K562 (cell line): ENCODE data around the gene YKT6. TPM values are rescaled to one million over a fixed set of nuclear protein-coding genes. Genes with fewer than 3 reads are reported as not detected.

Experiments
- ATAC-seq: fragments of 200-7000 bp; cut with Tn5 transposase; 3 replicates; pipeline ENCODE4 v1.9.1; 2020; ENCODE audit warnings: moderate library complexity
- BruUV-seq: library from RNA; stranded (reverse); fragments of 400-500 nt; replicated peaks from 2 replicates; lab custom pipeline; 2021; lab: Mats Ljungman, UMichigan
- CTCF ChIA-PET: fragments of 300-600 bp; formaldehyde crosslinking; extraction: SDS; loops from one replicate; lab custom pipeline; 2021; ENCODE audit warnings: low intra/inter-chr PET ratio; lab: Yijun Ruan, JAX
- POLR2A ChIA-PET: fragments of 300-600, 350-650 bp; sonication (Branson Sonifier 250); formaldehyde crosslinking; extraction: SDS; loops from one replicate; lab custom pipeline; 2021; ENCODE audit warnings: antibody characterized with exemption, inconsistent platforms; lab: Yijun Ruan, JAX
- DNase-seq, 4 experiments: peaks; one replicate each; pipeline versions ENCODE4 v3.0.0 to v3.0.0-alpha.2; 2011 to 2018; ENCODE audit warnings: low spot score in 3 of 4, mixed read lengths in 3 of 4; ENCODE audit errors: extremely low read depth in 1 of 4
- FAIRE-seq: peaks from 2 replicates; lab custom pipeline; 2011; peaks lifted over from hg19 to GRCh38; lab: Jason Lieb, UNC
- H2AFZ ChIP-seq: 2 replicates; pipeline ENCODE4 v1.6.0; 2011; ENCODE audit warnings: low read depth, low read length, control low read depth, inconsistent platforms
- H3K27ac ChIP-seq: fragments of 200-600 bp; 3 replicates; pipeline ENCODE4 v1.8.0; 2011; ENCODE audit warnings: low read depth, mild to moderate bottlenecking, control low read depth, inconsistent platforms, low read length, moderate library complexity, mixed read lengths; ENCODE audit errors: extremely low read depth
- H3K27me3 ChIP-seq, 2 experiments: fragments of 300-600 bp in 1 of 2; 2 replicates in 1 of 2; 3 replicates in 1 of 2; pipeline versions ENCODE4 v1.6.0 to v1.8.0; 2011; ENCODE audit warnings: inconsistent platforms in 2 of 2, low read length in 2 of 2, mild to moderate bottlenecking in 1 of 2, mixed read lengths in 1 of 2, moderate library complexity in 1 of 2; ENCODE audit not compliant: control insufficient read depth in 2 of 2, insufficient read depth in 2 of 2
- H3K36me3 ChIP-seq: fragments of 300-600 bp; 3 replicates; pipeline ENCODE4 v1.8.0; 2011; ENCODE audit warnings: mild to moderate bottlenecking, low read length, inconsistent platforms; ENCODE audit not compliant: control insufficient read depth, insufficient read depth
- H3K4me1 ChIP-seq, 2 experiments: fragments of 200-600 bp in 1 of 2; replicated peaks in 1 of 2; 2 replicates in 1 of 2; 3 replicates in 1 of 2; pipeline versions ENCODE4 v1.5.1 to v1.8.0; 2011; ENCODE audit warnings: inconsistent platforms in 2 of 2, low read length in 2 of 2, mild to moderate bottlenecking in 1 of 2, mixed read lengths in 1 of 2, moderate library complexity in 1 of 2; ENCODE audit not compliant: control insufficient read depth in 2 of 2, insufficient read depth in 2 of 2
- H3K4me2 ChIP-seq: 2 replicates; pipeline ENCODE4 v1.6.1; 2011; ENCODE audit warnings: low read length, control low read depth, inconsistent platforms, mixed read lengths; ENCODE audit not compliant: insufficient read depth
- H3K4me3 ChIP-seq: fragments of 200-600 bp; sonication (generic), shearing (Covaris generic); 2 replicates; pipeline ENCODE4 v1.5.1; 2016; ENCODE audit warnings: control low read depth, inconsistent platforms
- H3K79me2 ChIP-seq: fragments of 200-600 bp; 3 replicates; pipeline ENCODE4 v1.8.0; 2011; ENCODE audit warnings: low read length, inconsistent platforms; ENCODE audit not compliant: control insufficient read depth, insufficient read depth
- H3K9ac ChIP-seq, 2 experiments: 2 replicates each; pipeline versions ENCODE4 v1.6.0 to v1.6.1; 2011; ENCODE audit warnings: low read depth in 2 of 2, low read length in 2 of 2, control low read depth in 1 of 2, inconsistent platforms in 1 of 2, mild to moderate bottlenecking in 1 of 2, mixed read lengths in 1 of 2; ENCODE audit not compliant: insufficient read depth in 1 of 2
- H3K9me1 ChIP-seq: one replicate; pipeline ENCODE4 v1.6.0; 2011; ENCODE audit warnings: inconsistent platforms, mild to moderate bottlenecking, low read length, moderate library complexity; ENCODE audit not compliant: control insufficient read depth, insufficient read depth
- H3K9me3 ChIP-seq: replicated peaks from 2 replicates; pipeline ENCODE4 v1.5.1; 2011; ENCODE audit warnings: low read depth, low read length, inconsistent platforms; ENCODE audit not compliant: control insufficient read depth, insufficient read depth
- H4K20me1 ChIP-seq: replicated peaks from 2 replicates; pipeline ENCODE4 v1.6.1; 2011; ENCODE audit warnings: low read length, inconsistent platforms, mixed read lengths; ENCODE audit not compliant: control insufficient read depth, insufficient read depth
- BRD9 ChIP-seq: fragments of 450-650 bp; IDR thresholded peaks from 2 replicates; pipeline ENCODE4 v1.6.1; 2018; ENCODE audit warnings: low read depth; ENCODE audit not compliant: partially characterized antibody
- CBX5 ChIP-seq: IDR thresholded peaks from 2 replicates; pipeline ENCODE4 v1.6.1; 2014; ENCODE audit warnings: low read depth, borderline replicate concordance
- DNMT1 ChIP-seq: fragments of 450-650 bp; IDR thresholded peaks from 2 replicates; pipeline ENCODE4 v1.6.1; 2016; ENCODE audit warnings: antibody characterized with exemption, mild to moderate bottlenecking
- EGR1 ChIP-seq: fragments of 450-650 bp; conservative IDR thresholded peaks from 2 replicates; pipeline ENCODE4 v1.6.1; 2017; ENCODE audit warnings: mild to moderate bottlenecking
- KLF16 ChIP-seq: IDR thresholded peaks from 2 replicates; pipeline ENCODE4 v1.6.1; 2016; ENCODE audit warnings: antibody characterized with exemption
- NFRKB ChIP-seq: fragments of 450-650 bp; IDR thresholded peaks from 2 replicates; pipeline ENCODE4 v1.6.1; 2016; ENCODE audit warnings: low read depth
- NR2C1 ChIP-seq, 2 experiments: fragments of 450-650 bp; IDR thresholded peaks; 2 replicates each; pipeline ENCODE4 v1.6.1; 2017; ENCODE audit warnings: mild to moderate bottlenecking in 2 of 2, antibody characterized with exemption in 1 of 2, inconsistent platforms in 1 of 2, missing compliant biosample characterization in 1 of 2, missing genetic modification characterization in 1 of 2
- NR2F6 ChIP-seq: fragments of 450-650 bp; formaldehyde crosslinking; IDR thresholded peaks from 2 replicates; pipeline ENCODE4 v1.4.0; 2020; ENCODE audit warnings: mild to moderate bottlenecking
- POU5F1 ChIP-seq: fragments of 150-350 bp; IDR thresholded peaks from 2 replicates; pipeline ENCODE4 v1.6.1; 2014; ENCODE audit warnings: borderline replicate concordance, low read length, low read depth, mild to moderate bottlenecking; ENCODE audit not compliant: partially characterized antibody
- STAT5A ChIP-seq: IDR thresholded peaks from 2 replicates; pipeline ENCODE4 v1.6.1; 2012; ENCODE audit warnings: low read length, inconsistent platforms, borderline replicate concordance
- XRCC3 ChIP-seq: fragments of 450-650 bp; IDR thresholded peaks from 2 replicates; pipeline ENCODE4 v1.6.1; 2017; ENCODE audit warnings: mild to moderate bottlenecking, moderate library complexity
- ZEB2 ChIP-seq: fragments of 450-650 bp; IDR thresholded peaks from 2 replicates; pipeline ENCODE4 v1.6.1; 2016
- ZKSCAN8 ChIP-seq: fragments of 200-800 bp; sonication (Bioruptor generic); IDR thresholded peaks from 2 replicates; pipeline ENCODE4 v1.6.1; 2016; ENCODE audit warnings: missing genetic modification characterization, missing compliant biosample characterization
- ZNF143 ChIP-seq: sonication (generic); formaldehyde crosslinking; IDR thresholded peaks from 2 replicates; pipeline ENCODE4 v1.9.0; 2022; ENCODE audit warnings: mild to moderate bottlenecking, missing genetic modification reagents
- ZNF324 ChIP-seq: fragments of 250-450 bp; sonication (Bioruptor Pico); IDR thresholded peaks from 2 replicates; pipeline ENCODE4 v1.4.0; 2020; ENCODE audit warnings: mild to moderate bottlenecking
- WGBS: fragments of 100-300 bp; shearing (Covaris generic); methylation state at CpG from one replicate; pipeline ENCODE4 v1.1.6; 2016; ENCODE audit warnings: low coverage, mixed read lengths; ENCODE audit not compliant: insufficient coverage; ENCODE audit errors: missing lambda C conversion rate; 5-methylcytosine and 5-hydroxymethylcytosine counted together
- in situ Hi-C: fragments of 300-500 bp; cut with MboI; formaldehyde crosslinking; loops from 4 replicates; pipeline ENCODE4 v1.15.0; 2018; ENCODE audit warnings: inconsistent platforms, mixed read lengths
- intact Hi-C: fragments of 100-400 bp; cut with micrococcal nuclease; formaldehyde crosslinking; loops from 2 replicates; pipeline ENCODE4 v1.14.2; 2022
- polyA plus RNA-seq, 8 experiments: library from polyadenylated mRNA; depleted of rRNA in 4 of 8; stranded (reverse) in 5 of 8; unstranded in 3 of 8; fragments of >200 nt; fragmentation: Nextera tagmentation in 2 of 8; fragmentation: Illumina TruSeq in 1 of 8; extraction: Ambion mirVana in 2 of 8; extraction: Trizol in 1 of 8; gene quantifications; 2 replicates each; pipeline versions ENCODE4 v1.2.1 to v1.2.3, GENCODE V29; 2011 to 2014; ENCODE audit warnings: inconsistent platforms in 1 of 8, missing spikeins in 1 of 8
- total RNA-seq, 7 experiments: library from RNA; depleted of rRNA in 6 of 7; stranded (reverse); fragments of >200 nt in 6 of 7; fragmentation: Illumina TruSeq in 2 of 7; extraction: Trizol in 2 of 7; gene quantifications; 2 replicates each; pipeline versions ENCODE4 v1.2.1 to v1.2.3, GENCODE V29; 2011 to 2021; ENCODE audit warnings: low replicate concordance in 1 of 7
- TF ChIP-seq, protein P1 (sequence below), 3 experiments: fragments of 200-800 bp in 1 of 3; fragments of 250-450 bp in 1 of 3; fragments of 450-650 bp in 1 of 3; sonication (Bioruptor Pico) in 1 of 3; sonication (Bioruptor generic) in 1 of 3; formaldehyde crosslinking in 1 of 3; IDR thresholded peaks; 2 replicates each; pipeline versions ENCODE4 v1.6.1 to v1.8.0; 2016 to 2022; ENCODE audit warnings: mild to moderate bottlenecking in 2 of 3, missing genetic modification characterization in 2 of 3, missing compliant biosample characterization in 1 of 3, moderate library complexity in 1 of 3

The YKT6 gene
- total and polyA plus RNA-seq, 9 of the 15 experiments (the other 6 are each of a cell fraction or from before 2014, with no cell fraction given) = 1.6 to 90.6 (median 75.1) TPM

DNA sequence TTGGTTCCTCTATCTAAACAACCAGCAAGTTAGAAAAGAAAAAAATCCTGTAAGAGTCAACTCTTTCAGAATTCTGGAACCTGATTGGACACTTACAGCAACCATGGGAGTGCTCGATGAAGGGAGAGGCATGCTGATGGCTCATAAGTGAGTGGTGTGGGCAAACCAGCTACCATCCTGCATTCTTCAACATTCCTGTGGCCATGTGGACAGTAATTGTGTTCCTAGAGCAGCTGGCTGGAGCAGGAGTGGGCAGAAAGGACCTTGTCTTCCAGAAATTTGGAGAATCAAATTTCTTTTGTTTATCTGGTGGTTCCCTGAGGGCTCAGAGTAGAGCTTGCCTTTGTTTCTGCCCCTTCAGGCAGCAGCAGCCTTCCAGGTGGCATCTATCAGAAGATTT, 37.2 kb upstream of the YKT6 start:
- Histone ChIP-seq H3K36me3 (no peaks in the 10 kb centered on the region), H3K9me3 (no peaks in the 10 kb centered on the region), H4K20me1 (no peaks in the 10 kb centered on the region), H3K4me2 (no peak overlapping the region), H3K4me3 (no peak overlapping the region), H3K9ac (no peak overlapping the region), H3K4me1 (peaks cover 0 to 3% of the 10 kb centered on the region in 2 experiments; a peak in 2 of 5 replicates), H2AFZ (no peak overlapping the region), H3K27me3 (peaks cover 3 to 12% of the 10 kb centered on the region in 2 experiments; a peak in 3 of 5 replicates), H3K27ac (no peak overlapping the region), H3K79me2 (no peaks in the 10 kb centered on the region), H3K9me1 (no peaks in the 10 kb centered on the region)
- BruUV-seq = no TSS peak
- intact Hi-C loops = no loop called here
- ATAC-seq (no peak), DNase-seq (no peak), FAIRE-seq (no peak)
- CTCF ChIA-PET = no interaction called here
- POLR2A ChIA-PET = interaction anchor here (0.7 to 1.3 kb wide), 4 partner anchors 10 to 32 kb away, joined by 3 to 5 read pairs (median 4); no protein-coding TSS in a partner anchor
- 0% methylated on average over 1 of the region's 1 CpG for WGBS
- in situ Hi-C loops = no loop called here
- TF ChIP-seq STAT5A = no peak
- no peak for TF ChIP-seq NFRKB
- no peak for TF ChIP-seq DNMT1
- TF ChIP-seq ZKSCAN8 (CRISPR knock-in tag) = no peak
- no peak for TF ChIP-seq EGR1
- no peak for TF ChIP-seq ZNF143
- TF ChIP-seq CBX5 = no peak
- no peak for TF ChIP-seq POU5F1
- TF ChIP-seq NR2C1 (IDR thresholded peaks at IDR 0.05) = no peak
- no peak for TF ChIP-seq NR2C1 (tag; IDR thresholded peaks at IDR 0.05)
- no peak for TF ChIP-seq ZNF324
- TF ChIP-seq BRD9 = no peak
- TF ChIP-seq ZEB2 = no peak
- no peak for TF ChIP-seq XRCC3
- no peak for TF ChIP-seq KLF16
- TF ChIP-seq, protein P1, sequence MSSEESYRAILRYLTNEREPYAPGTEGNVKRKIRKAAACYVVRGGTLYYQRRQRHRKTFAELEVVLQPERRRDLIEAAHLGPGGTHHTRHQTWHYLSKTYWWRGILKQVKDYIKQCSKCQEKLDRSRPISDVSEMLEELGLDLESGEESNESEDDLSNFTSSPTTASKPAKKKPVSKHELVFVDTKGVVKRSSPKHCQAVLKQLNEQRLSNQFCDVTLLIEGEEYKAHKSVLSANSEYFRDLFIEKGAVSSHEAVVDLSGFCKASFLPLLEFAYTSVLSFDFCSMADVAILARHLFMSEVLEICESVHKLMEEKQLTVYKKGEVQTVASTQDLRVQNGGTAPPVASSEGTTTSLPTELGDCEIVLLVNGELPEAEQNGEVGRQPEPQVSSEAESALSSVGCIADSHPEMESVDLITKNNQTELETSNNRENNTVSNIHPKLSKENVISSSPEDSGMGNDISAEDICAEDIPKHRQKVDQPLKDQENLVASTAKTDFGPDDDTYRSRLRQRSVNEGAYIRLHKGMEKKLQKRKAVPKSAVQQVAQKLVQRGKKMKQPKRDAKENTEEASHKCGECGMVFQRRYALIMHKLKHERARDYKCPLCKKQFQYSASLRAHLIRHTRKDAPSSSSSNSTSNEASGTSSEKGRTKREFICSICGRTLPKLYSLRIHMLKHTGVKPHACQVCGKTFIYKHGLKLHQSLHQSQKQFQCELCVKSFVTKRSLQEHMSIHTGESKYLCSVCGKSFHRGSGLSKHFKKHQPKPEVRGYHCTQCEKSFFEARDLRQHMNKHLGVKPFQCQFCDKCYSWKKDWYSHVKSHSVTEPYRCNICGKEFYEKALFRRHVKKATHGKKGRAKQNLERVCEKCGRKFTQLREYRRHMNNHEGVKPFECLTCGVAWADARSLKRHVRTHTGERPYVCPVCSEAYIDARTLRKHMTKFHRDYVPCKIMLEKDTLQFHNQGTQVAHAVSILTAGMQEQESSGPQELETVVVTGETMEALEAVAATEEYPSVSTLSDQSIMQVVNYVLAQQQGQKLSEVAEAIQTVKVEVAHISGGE (CRISPR knock-in tag; IDR thresholded peaks at IDR 0.05) = no peak
- TF ChIP-seq NR2F6 (CRISPR knock-in tag) = no peak
